H54 (cell line): Measurements from ENCODE around the gene RAMP3.

ENCODE experiments used
- DNase-seq: peaks from one replicate; pipeline ENCODE4 v3.0.0; 2011; ENCODE audit warnings: low spot score, mixed read lengths; ENCODE audit not compliant: insufficient read length
- FAIRE-seq: peaks from 3 replicates; lab custom pipeline; 2011; peaks lifted over from hg19 to GRCh38; lab: Jason Lieb, UNC
- POLR2A ChIP-seq: IDR thresholded peaks from 2 replicates; pipeline ENCODE4 v1.6.1; 2011; ENCODE audit warnings: low read depth, mild to moderate bottlenecking, low read length

RAMP3 gene

GRCh38 chr7:45182856-45183710 is 25.5 kb downstream of the RAMP3 start:
- FAIRE-seq (no peak), DNase-seq (no peak)
- no peak for TF ChIP-seq POLR2A

GRCh38 chr7:45183711-45184210 is 26.2 kb downstream of the RAMP3 start:
- TF ChIP-seq POLR2A, result no peak
- FAIRE-seq, result no peak
- no peak for DNase-seq

- DNase-seq (no peak), FAIRE-seq (no peak)
- TF ChIP-seq POLR2A, result no peak
Measured at GRCh38 chr7:45184326-45185027, 26.9 kb downstream of the RAMP3 start.

GRCh38 chr7:45185028-45185863 is 27.7 kb downstream of the RAMP3 start:
- no peak for FAIRE-seq
- TF ChIP-seq POLR2A, result no peak
- DNase-seq, result no peak

- no peak for TF ChIP-seq POLR2A
- DNase-seq (no peak), FAIRE-seq (no peak)
Measured at GRCh38 chr7:45185864-45186250, 28.3 kb downstream of the RAMP3 start.

GRCh38 chr7:45186261-45186813 is 28.7 kb downstream of the RAMP3 start:
- FAIRE-seq (no peak), DNase-seq (no peak)
- TF ChIP-seq POLR2A, result no peak

GRCh38 chr7:45187089-45187945 is 29.7 kb downstream of the RAMP3 start:
- DNase-seq (no peak), FAIRE-seq (no peak)
- TF ChIP-seq POLR2A, result no peak

- FAIRE-seq (no peak), DNase-seq (no peak)
- no peak for TF ChIP-seq POLR2A
Measured at GRCh38 chr7:45187946-45188411, 30.4 kb downstream of the RAMP3 start.

GRCh38 chr7:45188736-45189135 is 31.1 kb downstream of the RAMP3 start:
- TF ChIP-seq POLR2A, result no peak
- no peak for DNase-seq
- FAIRE-seq, result no peak

GRCh38 chr7:45189151-45189970 is 31.8 kb downstream of the RAMP3 start:
- FAIRE-seq (no peak), DNase-seq (no peak)
- no peak for TF ChIP-seq POLR2A

- TF ChIP-seq POLR2A, result no peak
- DNase-seq, result no peak
- no peak for FAIRE-seq
Measured at GRCh38 chr7:45190406-45191165, 33.0 kb downstream of the RAMP3 start.

GRCh38 chr7:45191396-45191795 is 33.8 kb downstream of the RAMP3 start:
- FAIRE-seq (no peak), DNase-seq (no peak)
- no peak for TF ChIP-seq POLR2A
